ENCODE measurements around the gene OR56A1. TPM values are rescaled to one million over a fixed set of nuclear protein-coding genes. Genes with fewer than 3 reads are reported as not detected.
A peak's percentile ranks its signal among the peaks of the same experiment; 100 is the strongest.
"Not testable (repeated sequence)": the region's sequence is repeated elsewhere in the genome, so short reads cannot be mapped to it uniquely, and the experiment has no call there.

OR56A1 gene
- total and polyA plus RNA-seq, 9 of the 15 experiments (the other 6 are each of a cell fraction or from before 2014, with no cell fraction given) = not detected

DNA sequence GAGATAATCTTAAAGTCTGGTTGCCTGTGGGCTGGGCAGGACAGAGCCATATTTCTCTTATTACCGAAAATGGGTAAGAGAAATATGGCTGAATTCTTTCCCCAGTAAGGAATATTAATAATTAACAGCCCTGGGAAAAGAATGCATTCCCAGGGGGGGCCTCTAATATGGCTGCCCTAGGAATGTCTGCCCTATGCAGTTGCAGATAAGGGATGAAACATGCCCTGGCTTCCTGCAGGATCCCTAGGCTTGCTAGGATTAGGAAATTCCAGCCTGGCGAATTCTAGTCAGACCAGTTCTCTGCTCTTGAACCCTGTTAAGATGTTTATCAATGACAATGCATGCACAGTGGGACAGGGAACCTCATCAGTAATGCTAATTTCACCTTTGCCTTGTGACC is 45.9 kb upstream of the OR56A1 start:
- H3K4me3 ChIP-seq; intact Hi-C loops (cut with micrococcal nuclease); H3K4me1 ChIP-seq (replicated peaks in 1 of 2; ENCODE audit: control insufficient read depth in 2 of 2, insufficient read depth in 2 of 2, low read length in 2 of 2): not testable (repeated sequence)

DNA sequence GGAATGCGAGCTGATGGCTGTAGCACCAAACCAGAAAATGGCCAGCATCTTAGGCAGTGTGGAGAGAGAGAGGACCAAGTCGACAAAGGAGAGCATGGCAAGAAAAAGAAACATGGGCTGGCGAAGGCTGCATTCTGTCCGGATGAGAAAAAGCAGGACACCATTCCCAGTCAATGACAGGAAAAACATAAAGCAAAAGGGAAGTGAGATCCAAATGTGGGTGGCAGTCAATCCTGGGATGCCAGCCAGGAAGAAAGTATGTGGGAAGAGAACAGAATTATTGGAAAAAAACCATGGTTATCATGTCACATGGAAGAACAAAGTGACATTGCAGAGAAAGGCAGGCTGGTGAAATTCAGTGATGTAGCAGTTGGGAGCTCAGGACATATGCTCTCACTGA is 36.9 kb upstream of the OR56A1 start:
- intact Hi-C loops (cut with micrococcal nuclease) (no loop called here), in situ Hi-C loops (cut with MboI) (no loop called here)
- no peaks in the 10 kb centered on the region for H3K4me1 ChIP-seq (replicated peaks in 1 of 2; ENCODE audit: control insufficient read depth in 2 of 2, insufficient read depth in 2 of 2, low read length in 2 of 2)
- DNase-seq (ENCODE audit: extremely low read depth in 1 of 4, low spot score in 3 of 4) = no peak
- ChIA-PET POLR2A (interaction anchor here (0.8 kb wide), 1 partner anchor 342 kb away, joined by 3 read pairs; no protein-coding TSS in a partner anchor), CTCF (ENCODE audit: low intra/inter-chr PET ratio) (no interaction called here)
- no peak for ATAC-seq
- no peak overlapping the region for H3K4me2 ChIP-seq (ENCODE audit: insufficient read depth, low read length)
- WGBS (ENCODE audit: insufficient coverage, low coverage, missing lambda C conversion rate) = 0% methylated on average over 4 of the region's 4 CpGs
- no TSS peak for BruUV-seq (replicated peaks)
- H2AFZ ChIP-seq (ENCODE audit: low read depth, low read length) = no peak overlapping the region
- H3K27me3 ChIP-seq (ENCODE audit: control insufficient read depth in 2 of 2, insufficient read depth in 2 of 2, low read length in 2 of 2) = peaks cover 0 to 5% of the 10 kb centered on the region in 2 experiments; a peak in 1 of 5 replicates
- no peaks in the 10 kb centered on the region for H3K9me1 ChIP-seq (ENCODE audit: control insufficient read depth, insufficient read depth, low read length)
- TF ChIP-seq ZNF133 (CRISPR knock-in tag; IDR thresholded peaks at IDR 0.05) (no peak), TOE1 (IDR thresholded peaks at IDR 0.05; ENCODE audit: borderline replicate concordance) (no peak), TOE1 (CRISPR knock-in tag; IDR thresholded peaks at IDR 0.05; ENCODE audit: borderline replicate concordance, low read depth) (no peak), RAD21 (CRISPR knock-in tag; conservative IDR thresholded peaks at IDR 0.05 in 1 of 2, IDR thresholded peaks at IDR 0.05 in 1 of 2) (no peak), HDGF (IDR thresholded peaks at IDR 0.05) (no peak)
- TF ChIP-seq, protein P1, sequence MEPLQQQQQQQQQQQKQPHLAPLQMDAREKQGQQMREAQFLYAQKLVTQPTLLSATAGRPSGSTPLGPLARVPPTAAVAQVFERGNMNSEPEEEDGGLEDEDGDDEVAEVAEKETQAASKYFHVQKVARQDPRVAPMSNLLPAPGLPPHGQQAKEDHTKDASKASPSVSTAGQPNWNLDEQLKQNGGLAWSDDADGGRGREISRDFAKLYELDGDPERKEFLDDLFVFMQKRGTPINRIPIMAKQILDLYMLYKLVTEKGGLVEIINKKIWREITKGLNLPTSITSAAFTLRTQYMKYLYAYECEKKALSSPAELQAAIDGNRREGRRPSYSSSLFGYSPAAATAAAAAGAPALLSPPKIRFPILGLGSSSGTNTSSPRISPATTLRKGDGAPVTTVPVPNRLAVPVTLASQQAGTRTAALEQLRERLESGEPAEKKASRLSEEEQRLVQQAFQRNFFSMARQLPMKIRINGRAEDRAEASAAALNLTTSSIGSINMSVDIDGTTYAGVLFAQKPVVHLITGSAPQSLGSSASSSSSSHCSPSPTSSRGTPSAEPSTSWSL (CRISPR knock-in tag; IDR thresholded peaks at IDR 0.05; ENCODE audit: borderline replicate concordance) = no peak
- no peak overlapping the region for H3K9ac ChIP-seq (ENCODE audit: insufficient read depth in 1 of 2, low read depth in 2 of 2, low read length in 2 of 2)
- no peaks in the 10 kb centered on the region for H3K36me3 ChIP-seq (ENCODE audit: control insufficient read depth, insufficient read depth, low read length)
- H3K27ac ChIP-seq (ENCODE audit: extremely low read depth, low read depth, low read length) = no peak overlapping the region
- no peak for FAIRE-seq
- no peaks in the 10 kb centered on the region for H3K9me3 ChIP-seq (replicated peaks; ENCODE audit: control insufficient read depth, insufficient read depth, low read depth, low read length)
- no peak overlapping the region for H3K4me3 ChIP-seq
- no peaks in the 10 kb centered on the region for H3K79me2 ChIP-seq (ENCODE audit: control insufficient read depth, insufficient read depth, low read length)
- H4K20me1 ChIP-seq (replicated peaks; ENCODE audit: control insufficient read depth, insufficient read depth, low read length) = no peaks in the 10 kb centered on the region

More for the DNA sequence above, 45.9 kb upstream of the OR56A1 start:
- H3K27ac ChIP-seq (ENCODE audit: extremely low read depth, low read depth, low read length); H3K4me2 ChIP-seq (ENCODE audit: insufficient read depth, low read length); H3K36me3 ChIP-seq (ENCODE audit: control insufficient read depth, insufficient read depth, low read length); ATAC-seq; in situ Hi-C loops (cut with MboI); H3K9me1 ChIP-seq (ENCODE audit: control insufficient read depth, insufficient read depth, low read length); H2AFZ ChIP-seq (ENCODE audit: low read depth, low read length); H3K9ac ChIP-seq (ENCODE audit: insufficient read depth in 1 of 2, low read depth in 2 of 2, low read length in 2 of 2); POLR2A ChIA-PET; BruUV-seq (replicated peaks); DNase-seq (ENCODE audit: extremely low read depth in 1 of 4, low spot score in 3 of 4); H3K79me2 ChIP-seq (ENCODE audit: control insufficient read depth, insufficient read depth, low read length); H4K20me1 ChIP-seq (replicated peaks; ENCODE audit: control insufficient read depth, insufficient read depth, low read length); FAIRE-seq; CTCF ChIA-PET (ENCODE audit: low intra/inter-chr PET ratio); H3K9me3 ChIP-seq (replicated peaks; ENCODE audit: control insufficient read depth, insufficient read depth, low read depth, low read length); H3K27me3 ChIP-seq (ENCODE audit: control insufficient read depth in 2 of 2, insufficient read depth in 2 of 2, low read length in 2 of 2): not testable (repeated sequence)
- peak; percentile 67; the same call in 1 of the 2 replicates for TF ChIP-seq CBX5 (IDR thresholded peaks at IDR 0.05; ENCODE audit: borderline replicate concordance, low read depth)
- TF ChIP-seq ETV1 (tag; conservative IDR thresholded peaks at IDR 0.05; ENCODE audit: low read depth) = peak; percentile 28; the same call in 1 of the 2 replicates
- WGBS (ENCODE audit: insufficient coverage, low coverage, missing lambda C conversion rate) = 0% methylated on average over 2 of the region's 2 CpGs
